Activated T-helper 2 cell treated with anti-CD3 and anti-CD28 coated beads, Interferon-gamma antibody, Interleukin-2, Interleukin-4, amounts not matched to agents 10 μg/mL and 5 μg/mL and 100 μg/mL, durations not matched to agents 14 hours and 24 hours and 36 hours (primary cell): Measurements from ENCODE around the gene KCNJ4. TPM values are rescaled to one million over a fixed set of nuclear protein-coding genes. Genes with fewer than 3 reads are reported as not detected.

ENCODE experiments used
- DNase-seq: peaks from one replicate; pipeline ENCODE4 v3.0.0; 2021; ENCODE audit warnings: low spot score
- H3K27ac Mint-ChIP-seq: one replicate; pipeline ENCODE4 v1.8.0; 2021; ENCODE audit warnings: mixed read lengths
- H3K27me3 Mint-ChIP-seq: one replicate; pipeline ENCODE4 v1.8.0; 2021; ENCODE audit warnings: low read depth, mixed read lengths
- H3K36me3 Mint-ChIP-seq: one replicate; pipeline ENCODE4 v1.8.0; 2021; ENCODE audit warnings: low read depth, mixed read lengths
- H3K4me1 Mint-ChIP-seq: one replicate; pipeline ENCODE4 v1.8.0; 2021; ENCODE audit warnings: low read depth, mixed read lengths
- H3K4me3 Mint-ChIP-seq: one replicate; pipeline ENCODE4 v1.8.0; 2021; ENCODE audit warnings: low read depth, mild to moderate bottlenecking, moderate library complexity, mixed read lengths
- H3K9me3 Mint-ChIP-seq: one replicate; pipeline ENCODE4 v1.8.0; 2021; ENCODE audit warnings: mixed read lengths
- intact Hi-C: fragments of 100-400 bp; cut with micrococcal nuclease; formaldehyde crosslinking; loops from one replicate; pipeline ENCODE4 v1.15.1; 2023
- total RNA-seq: library from RNA; stranded (reverse); gene quantifications from 2 replicates; pipeline ENCODE4 v1.2.3, GENCODE V29; 2022

Gene KCNJ4
- total RNA-seq = not detected in 2 replicates

GRCh38 chr22:38455076-38455529 lies at the start of gene KCNJ4:
TSS of gene KCNJ4 (minus strand) at chr22:38455199. CDS start at chr22:38428132, 27,067 bp downstream.
- no peak for DNase-seq
- intact Hi-C loops = no loop called here
- Mint-ChIP-seq H3K27me3 (peaks cover 70% of the 10 kb centered on the region), H3K27ac (no peak within 1 kb of the TSS), H3K4me3 (peak within 1 kb of the TSS; percentile 51), H3K9me3 (no peaks in the 10 kb centered on the region), H3K36me3 (peaks cover 3% of the 10 kb centered on the region), H3K4me1 (peaks cover 3% of the 10 kb centered on the region)

- Mint-ChIP-seq H3K27ac (peak overlapping the region; percentile 76), H3K36me3 (peaks cover 77% of the 10 kb centered on the region), H3K27me3 (no peaks in the 10 kb centered on the region), H3K4me3 (peak overlapping the region; percentile 97), H3K9me3 (no peaks in the 10 kb centered on the region), H3K4me1 (peaks cover 51% of the 10 kb centered on the region)
- intact Hi-C loops = no loop called here
- DNase-seq = no peak
Measured at GRCh38 chr22:38503021-38503420, 48.0 kb upstream of the KCNJ4 start.

- DNase-seq = no peak
- H3K4me1 Mint-ChIP-seq = peaks cover 56% of the 10 kb centered on the region
- peaks cover 83% of the 10 kb centered on the region for H3K36me3 Mint-ChIP-seq
- peak overlapping the region; percentile 76 for H3K27ac Mint-ChIP-seq
- H3K9me3 Mint-ChIP-seq = no peaks in the 10 kb centered on the region
- no peaks in the 10 kb centered on the region for H3K27me3 Mint-ChIP-seq
- H3K4me3 Mint-ChIP-seq = peak overlapping the region; percentile 97
- intact Hi-C loops = no loop called here
Measured at GRCh38 chr22:38501797-38502672, 47.0 kb upstream of the KCNJ4 start.

- Mint-ChIP-seq H3K36me3 (peaks cover 88% of the 10 kb centered on the region), H3K27ac (no peak overlapping the region), H3K9me3 (no peaks in the 10 kb centered on the region)
Measured at GRCh38 chr22:38497869-38498268, 42.9 kb upstream of the KCNJ4 start.

GRCh38 chr22:38494939-38495338 lies 39.9 kb upstream of the KCNJ4 start:
- no peak for DNase-seq
- intact Hi-C loops = no loop called here
- Mint-ChIP-seq H3K36me3 (peaks cover 86% of the 10 kb centered on the region), H3K27me3 (no peaks in the 10 kb centered on the region), H3K27ac (peak overlapping the region; percentile 12), H3K9me3 (no peaks in the 10 kb centered on the region), H3K4me3 (no peak overlapping the region), H3K4me1 (peaks cover 47% of the 10 kb centered on the region)

More at GRCh38 chr22:38497869-38498268, 42.9 kb upstream of the KCNJ4 start:
- Mint-ChIP-seq H3K27me3 (no peaks in the 10 kb centered on the region), H3K4me3 (no peak overlapping the region), H3K4me1 (peaks cover 52% of the 10 kb centered on the region)
- no peak for DNase-seq
- intact Hi-C loops = no loop called here

- H3K4me3 Mint-ChIP-seq = no peak overlapping the region
- H3K27ac Mint-ChIP-seq = peak overlapping the region; percentile 12
- H3K4me1 Mint-ChIP-seq = peaks cover 46% of the 10 kb centered on the region
- intact Hi-C loops = no loop called here
- H3K36me3 Mint-ChIP-seq = peaks cover 86% of the 10 kb centered on the region
- no peak for DNase-seq
- no peaks in the 10 kb centered on the region for H3K27me3 Mint-ChIP-seq
- H3K9me3 Mint-ChIP-seq = no peaks in the 10 kb centered on the region
Measured at GRCh38 chr22:38494498-38494897, 39.5 kb upstream of the KCNJ4 start.

GRCh38 chr22:38491707-38492348 lies 36.8 kb upstream of the KCNJ4 start:
- DNase-seq = no peak
- intact Hi-C loops = no loop called here
- Mint-ChIP-seq H3K27me3 (no peaks in the 10 kb centered on the region), H3K27ac (no peak overlapping the region), H3K4me1 (peaks cover 43% of the 10 kb centered on the region), H3K4me3 (no peak overlapping the region), H3K9me3 (no peaks in the 10 kb centered on the region), H3K36me3 (peaks cover 90% of the 10 kb centered on the region)

GRCh38 chr22:38490915-38491314 lies 35.9 kb upstream of the KCNJ4 start:
- H3K36me3 Mint-ChIP-seq = peaks cover 91% of the 10 kb centered on the region
- H3K4me1 Mint-ChIP-seq = peaks cover 43% of the 10 kb centered on the region
- peak overlapping the region; percentile 51 for H3K27ac Mint-ChIP-seq
- no peaks in the 10 kb centered on the region for H3K27me3 Mint-ChIP-seq
- intact Hi-C loops = loop anchor here (1.0 kb wide), 1 partner anchor 15 kb away; the partner anchor contains the start of gene DDX17
- DNase-seq = no peak
- H3K9me3 Mint-ChIP-seq = no peaks in the 10 kb centered on the region
- no peak overlapping the region for H3K4me3 Mint-ChIP-seq

- Mint-ChIP-seq H3K4me1 (peaks cover 42% of the 10 kb centered on the region), H3K9me3 (no peaks in the 10 kb centered on the region), H3K27me3 (no peaks in the 10 kb centered on the region), H3K27ac (peak overlapping the region; percentile 51), H3K36me3 (peaks cover 91% of the 10 kb centered on the region), H3K4me3 (no peak overlapping the region)
- DNase-seq = no peak
- intact Hi-C loops = loop anchor here (1.0 kb wide), 1 partner anchor 16 kb away; the partner anchor contains the start of gene DDX17
Measured at GRCh38 chr22:38490475-38490874, 35.5 kb upstream of the KCNJ4 start.

GRCh38 chr22:38489561-38490145 lies 34.7 kb upstream of the KCNJ4 start:
- intact Hi-C loops = loop anchor here (1.0 kb wide), 1 partner anchor 17 kb away; the partner anchor contains the start of gene DDX17
- Mint-ChIP-seq H3K36me3 (peaks cover 90% of the 10 kb centered on the region), H3K27me3 (no peaks in the 10 kb centered on the region), H3K9me3 (no peaks in the 10 kb centered on the region), H3K4me1 (peaks cover 41% of the 10 kb centered on the region), H3K4me3 (no peak overlapping the region), H3K27ac (peak overlapping the region; percentile 9)
- no peak for DNase-seq

DNA sequence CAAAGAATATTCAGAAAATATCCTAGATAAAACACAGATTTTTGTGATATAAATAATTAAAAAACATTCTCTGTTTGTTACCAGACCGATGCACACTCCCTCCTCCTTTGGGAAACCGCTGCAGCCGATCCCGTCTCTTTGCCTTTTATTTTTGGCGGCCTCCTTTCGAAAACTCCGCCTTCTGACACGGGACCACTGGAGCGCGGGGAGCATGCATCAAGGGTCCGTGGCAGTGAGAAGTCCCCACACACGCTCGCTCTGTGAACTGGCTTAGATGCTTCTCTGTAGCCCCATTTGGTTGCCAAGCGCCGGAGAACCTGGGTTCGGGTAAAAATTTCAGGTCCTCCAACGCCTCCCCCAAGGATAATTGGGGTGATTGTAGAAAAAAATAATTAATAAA lies 34.1 kb upstream of the KCNJ4 start:
- no peak overlapping the region for H3K27ac Mint-ChIP-seq
- no peaks in the 10 kb centered on the region for H3K27me3 Mint-ChIP-seq
- DNase-seq = no peak
- intact Hi-C loops = no loop called here
- no peak overlapping the region for H3K4me3 Mint-ChIP-seq
- no peaks in the 10 kb centered on the region for H3K9me3 Mint-ChIP-seq
- H3K36me3 Mint-ChIP-seq = peaks cover 90% of the 10 kb centered on the region
- peaks cover 37% of the 10 kb centered on the region for H3K4me1 Mint-ChIP-seq

GRCh38 chr22:38487946-38488345 lies 32.9 kb upstream of the KCNJ4 start:
- Mint-ChIP-seq H3K27ac (peak overlapping the region; percentile 4), H3K27me3 (no peaks in the 10 kb centered on the region), H3K4me3 (no peak overlapping the region), H3K9me3 (no peaks in the 10 kb centered on the region), H3K4me1 (peaks cover 38% of the 10 kb centered on the region), H3K36me3 (peaks cover 90% of the 10 kb centered on the region)
- intact Hi-C loops = no loop called here
- DNase-seq = no peak
